GOT3 (cell line): ENCODE data around the gene EPB41L1.

Experiments used
- DNase-seq: peaks from one replicate; lab custom pipeline; 2025; ENCODE audit warnings: mixed read lengths; lab: John Stamatoyannopoulos, UW

The EPB41L1 gene

GRCh38 chr20:36193977-36194712 is 39.6 kb downstream of the EPB41L1 start:
- DNase-seq = no peak

GRCh38 chr20:36196676-36197075 is 42.1 kb downstream of the EPB41L1 start:
- DNase-seq = no peak

GRCh38 chr20:36197271-36197670 is 42.7 kb downstream of the EPB41L1 start:
- DNase-seq = no peak

- DNase-seq = peak; percentile 57
Measured at GRCh38 chr20:36199345-36200257, 45.1 kb downstream of the EPB41L1 start.

GRCh38 chr20:36200451-36200850 is 45.9 kb downstream of the EPB41L1 start:
- DNase-seq = no peak

GRCh38 chr20:36201198-36201597 is 46.7 kb downstream of the EPB41L1 start:
- no peak for DNase-seq

GRCh38 chr20:36202891-36203338 is 48.4 kb downstream of the EPB41L1 start:
- no peak for DNase-seq

- no peak for DNase-seq
Measured at GRCh38 chr20:36203861-36204260, 49.3 kb downstream of the EPB41L1 start.

- no peak for DNase-seq
Measured at GRCh38 chr20:36205026-36205425, 50.5 kb downstream of the EPB41L1 start.

- no peak for DNase-seq
Measured at GRCh38 chr20:36206068-36206467, 51.5 kb downstream of the EPB41L1 start.

- DNase-seq = no peak
Measured at GRCh38 chr20:36206641-36207040, 52.1 kb downstream of the EPB41L1 start.

GRCh38 chr20:36207602-36208001 is 53.1 kb downstream of the EPB41L1 start:
- DNase-seq = no peak

GRCh38 chr20:36208257-36208656 is 53.7 kb downstream of the EPB41L1 start:
- no peak for DNase-seq

GRCh38 chr20:36210436-36211021 is 56.0 kb downstream of the EPB41L1 start:
- no peak for DNase-seq

- DNase-seq = no peak
Measured at GRCh38 chr20:36213362-36213761, 58.8 kb downstream of the EPB41L1 start.

- DNase-seq = no peak
Measured at GRCh38 chr20:36214684-36215256, 60.2 kb downstream of the EPB41L1 start.

- DNase-seq = no peak
Measured at GRCh38 chr20:36215778-36216177, 61.2 kb downstream of the EPB41L1 start.

- DNase-seq = no peak
Measured at GRCh38 chr20:36216314-36217025, 61.9 kb downstream of the EPB41L1 start.

- no peak for DNase-seq
Measured at GRCh38 chr20:36217226-36217625, 62.7 kb downstream of the EPB41L1 start.

- no peak for DNase-seq
Measured at GRCh38 chr20:36218380-36219064, 64.0 kb downstream of the EPB41L1 start.

- no peak for DNase-seq
Measured at GRCh38 chr20:36219671-36220220, 65.2 kb downstream of the EPB41L1 start.
